Mucosa of gallbladder (tissue), 1 donor: Measurements from ENCODE around the gene NBPF19. TPM values are rescaled to one million over a fixed set of nuclear protein-coding genes. Genes with fewer than 3 reads are reported as not detected.
A peak's percentile ranks its signal among the peaks of the same experiment; 100 is the strongest.
"Not testable (repeated sequence)": the region's sequence is repeated elsewhere in the genome, so short reads cannot be mapped to it uniquely, and the experiment has no call there.

ENCODE experiments used
- DNase-seq: peaks from one replicate; pipeline ENCODE4 v3.0.0-alpha.2; 2020; ENCODE audit warnings: low spot score
- total RNA-seq: library from RNA; stranded (reverse); gene quantifications from one replicate; pipeline ENCODE4 v1.2.1, GENCODE V29; 2021
- donor health status: DM: no; HTN: no; CAD: no.

NBPF19 gene
- 15.4 TPM for total RNA-seq

GRCh38 chr1:149474745-149475144 lies at the start of gene NBPF19:
TSS of gene NBPF19 (plus strand) at chr1:149475045. CDS start at chr1:149475933, 888 bp downstream.
- not testable (repeated sequence) for DNase-seq

GRCh38 chr1:149428317-149428716 lies 46.5 kb upstream of the NBPF19 start:
- DNase-seq = peak; percentile 61

DNA sequence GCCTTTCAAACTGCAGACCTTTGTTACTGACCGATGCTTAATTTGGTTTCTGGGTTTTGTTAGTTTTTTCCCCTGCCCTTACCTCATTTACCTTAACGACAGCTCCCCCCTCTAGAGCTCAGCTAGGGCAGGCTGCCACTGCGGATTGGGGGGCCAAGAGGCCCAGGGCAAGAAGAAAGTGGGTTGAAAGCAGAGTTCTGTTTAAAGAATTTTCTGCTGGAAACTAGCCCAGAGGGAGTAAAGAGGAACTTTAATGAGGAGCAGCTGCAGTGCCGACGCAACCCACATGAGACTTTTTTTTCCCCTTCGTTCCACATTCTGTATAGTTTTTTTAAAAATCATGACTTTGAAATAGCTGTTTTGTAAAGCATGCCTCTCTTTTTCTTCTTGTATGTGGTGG lies 29.4 kb upstream of the NBPF19 start:
- peak; percentile 19 for DNase-seq

DNA sequence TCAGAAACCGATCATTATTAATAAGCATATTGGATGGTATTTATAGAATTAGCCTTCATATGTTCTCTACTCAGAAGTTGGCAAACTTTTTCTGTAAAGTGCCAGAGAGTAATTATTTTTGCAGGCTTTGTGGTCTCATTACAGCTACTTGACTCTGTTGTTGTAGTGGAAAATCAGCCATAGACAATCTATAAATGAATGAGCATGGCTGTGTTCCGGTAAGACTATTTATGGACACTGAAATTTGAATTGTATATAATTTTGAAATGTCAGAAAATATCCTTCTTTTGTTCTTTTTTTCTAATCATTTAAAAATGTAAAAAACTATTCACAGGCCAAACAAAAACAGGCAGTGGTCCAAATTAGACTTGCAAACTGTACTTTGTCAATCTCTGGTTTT lies 22.6 kb upstream of the NBPF19 start:
- DNase-seq = not testable (repeated sequence)

DNA sequence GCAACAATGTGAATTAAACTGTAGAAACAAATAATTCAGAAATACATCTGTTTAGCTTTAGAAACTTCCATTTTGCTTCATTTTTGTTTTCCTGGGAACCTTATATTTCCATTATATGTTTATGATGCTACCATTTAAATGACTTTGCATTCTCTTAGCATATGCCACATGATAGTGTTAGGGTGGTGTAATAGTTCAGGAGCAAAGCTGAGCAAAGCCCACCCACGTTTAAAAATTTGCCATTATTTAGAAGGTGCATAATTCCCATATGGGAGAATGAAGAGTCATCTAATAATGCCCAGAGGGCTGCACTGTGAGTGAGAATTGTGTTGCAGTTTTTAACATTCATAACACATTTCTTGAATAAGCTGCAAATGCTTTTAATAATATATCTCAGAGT lies 22.2 kb upstream of the NBPF19 start:
- DNase-seq = not testable (repeated sequence)

- DNase-seq = peak; percentile 47
These were observed 83.5 kb downstream of the NBPF19 start for GRCh38 chr1:149558350-149558825.

- not testable (repeated sequence) for DNase-seq
These were observed 87.0 kb downstream of the NBPF19 start for GRCh38 chr1:149561806-149562205.

DNA sequence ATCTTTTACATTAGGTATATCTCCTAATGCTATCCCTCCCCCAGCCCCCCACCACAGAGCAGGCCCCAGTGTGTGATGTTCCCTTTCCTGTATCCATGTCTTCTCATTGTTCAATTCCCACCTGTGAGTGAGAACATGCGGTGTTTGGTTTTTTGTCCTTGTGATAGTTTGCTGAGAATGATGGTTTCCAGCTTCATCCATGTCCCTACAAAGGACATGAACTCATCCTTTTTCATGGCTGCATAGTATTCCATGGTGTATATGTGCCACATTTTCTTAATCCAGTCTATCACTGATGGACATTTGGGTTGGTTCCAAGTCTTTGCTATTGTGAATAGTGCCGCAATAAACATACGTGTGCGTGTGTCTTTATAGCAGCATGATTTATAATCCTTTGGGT lies 90.6 kb downstream of the NBPF19 start:
- not testable (repeated sequence) for DNase-seq

DNA sequence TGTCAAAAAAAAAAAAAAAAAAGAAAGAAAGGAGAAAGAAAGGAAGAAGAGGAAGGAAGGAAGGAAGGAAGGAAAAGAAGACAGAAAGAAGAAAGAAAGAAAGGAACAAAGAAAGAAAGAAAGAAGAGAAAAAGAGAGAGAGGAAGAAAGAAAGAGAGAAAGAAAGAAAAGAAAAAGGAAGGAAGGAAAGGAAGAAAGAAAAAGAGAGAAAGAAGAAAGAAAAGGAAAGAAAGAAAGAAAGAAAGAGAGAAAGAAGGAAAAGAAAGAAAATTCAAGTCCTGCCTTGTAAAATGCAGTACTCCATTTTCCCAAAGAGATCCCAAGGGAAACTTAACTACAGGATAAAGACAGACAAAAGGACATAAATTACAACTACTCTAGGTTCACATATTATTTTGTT lies 97.9 kb downstream of the NBPF19 start:
- DNase-seq = not testable (repeated sequence)

DNA sequence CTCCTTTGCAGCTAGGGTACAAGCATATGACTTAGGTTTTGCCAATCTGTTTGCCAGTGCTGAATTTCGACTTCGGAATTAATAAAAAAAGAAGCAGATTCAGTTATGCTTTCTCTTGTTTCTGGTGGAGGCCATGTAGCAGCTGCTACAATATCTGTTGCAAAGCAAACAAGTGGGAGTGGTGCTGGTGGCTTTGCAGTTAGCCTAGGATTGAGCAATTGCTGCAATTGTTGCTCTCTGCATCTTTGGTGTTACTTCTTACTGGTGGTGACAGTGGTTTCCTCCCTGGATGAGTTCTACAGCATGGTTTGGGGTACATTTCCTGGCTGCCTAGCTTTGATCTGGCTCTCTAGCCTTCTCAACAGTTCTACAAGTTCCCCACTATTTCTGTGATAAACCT lies 110.7 kb downstream of the NBPF19 start:
- DNase-seq = peak; percentile 12

Other genes starting within 250 kb of the NBPF19 start
- not detected for gene PPIAL4C, start 108.8 kb downstream of the NBPF19 start, total RNA-seq